CD4-positive, alpha-beta T cell treated with Interferon gamma for 1 hour (primary cell): ENCODE data around the gene LMTK3.
A peak's percentile ranks its signal among the peaks of the same experiment; 100 is the strongest.
"Not testable (repeated sequence)": the region's sequence is repeated elsewhere in the genome, so short reads cannot be mapped to it uniquely, and the experiment has no call there.

Experiments
- DNase-seq: peaks from one replicate; pipeline ENCODE4 v3.0.0-alpha.2; 2020

Gene LMTK3

GRCh38 chr19:48540110-48540509, 28.5 kb upstream of the LMTK3 start:
- DNase-seq, result no peak

GRCh38 chr19:48539503-48540096, 28.0 kb upstream of the LMTK3 start:
- no peak for DNase-seq

GRCh38 chr19:48538057-48538456, 26.4 kb upstream of the LMTK3 start:
- DNase-seq, result not testable (repeated sequence)

GRCh38 chr19:48537541-48537940, 25.9 kb upstream of the LMTK3 start:
- no peak for DNase-seq

GRCh38 chr19:48533770-48534169, 22.1 kb upstream of the LMTK3 start:
- DNase-seq, result no peak

GRCh38 chr19:48530770-48531169, 19.1 kb upstream of the LMTK3 start:
- no peak for DNase-seq

- no peak for DNase-seq
Observed at GRCh38 chr19:48530066-48530720, 18.6 kb upstream of the LMTK3 start.

- DNase-seq, result no peak
Observed at GRCh38 chr19:48529156-48529555, 17.5 kb upstream of the LMTK3 start.

- DNase-seq, result no peak
Observed at GRCh38 chr19:48524732-48525131, 13.1 kb upstream of the LMTK3 start.

GRCh38 chr19:48524221-48524620, 12.6 kb upstream of the LMTK3 start:
- no peak for DNase-seq

- DNase-seq, result no peak
Observed at GRCh38 chr19:48520134-48520533, 8.5 kb upstream of the LMTK3 start.

GRCh38 chr19:48519426-48519825, 7.8 kb upstream of the LMTK3 start:
- DNase-seq, result not testable (repeated sequence)

GRCh38 chr19:48518207-48518606, 6.6 kb upstream of the LMTK3 start:
- DNase-seq, result no peak

GRCh38 chr19:48516536-48516935, 4.9 kb upstream of the LMTK3 start:
- DNase-seq, result no peak

- DNase-seq, result no peak
Observed at GRCh38 chr19:48514123-48514458, 2.5 kb upstream of the LMTK3 start.

- DNase-seq, result peak; percentile 74
Observed at GRCh38 chr19:48513289-48514122, 1.9 kb upstream of the LMTK3 start.

GRCh38 chr19:48512504-48513288, 1.1 kb upstream of the LMTK3 start:
- no peak for DNase-seq

GRCh38 chr19:48511321-48511731, 309 bp downstream of the LMTK3 start:
- DNase-seq, result no peak

GRCh38 chr19:48510421-48511268, 990 bp downstream of the LMTK3 start:
- peak; percentile 64 for DNase-seq

GRCh38 chr19:48509467-48510194, 2.0 kb downstream of the LMTK3 start:
- no peak for DNase-seq

- DNase-seq, result no peak
Observed at GRCh38 chr19:48508729-48509411, 2.8 kb downstream of the LMTK3 start.
